ENCODE measurements around the gene KIF1A.

The KIF1A gene

GRCh38 chr2:240762971-240763370 is 57.0 kb downstream of the KIF1A start:
- DNase-seq, result no peak

DNA sequence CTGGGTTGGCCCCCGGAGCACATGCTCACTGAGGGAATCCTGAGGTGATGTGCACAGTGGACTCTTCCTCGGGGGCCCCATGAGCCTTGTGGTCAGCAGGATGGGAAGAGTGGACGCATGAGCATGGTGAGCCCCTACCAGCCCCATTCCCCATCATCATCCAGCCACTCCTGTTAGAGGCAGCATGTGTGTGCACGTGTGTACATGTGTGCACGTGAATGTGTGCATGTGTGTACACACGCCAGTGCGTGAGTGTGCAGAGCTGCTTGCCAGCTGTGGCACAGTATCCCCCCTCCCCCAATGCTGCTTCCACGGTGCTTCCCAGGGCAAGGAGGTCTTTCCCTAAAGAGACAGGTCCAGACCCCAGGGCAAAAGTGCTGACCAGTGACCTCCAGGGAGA is 57.8 kb downstream of the KIF1A start:
- no peak for DNase-seq

GRCh38 chr2:240760576-240761246 is 59.3 kb downstream of the KIF1A start:
- no peak for DNase-seq

DNA sequence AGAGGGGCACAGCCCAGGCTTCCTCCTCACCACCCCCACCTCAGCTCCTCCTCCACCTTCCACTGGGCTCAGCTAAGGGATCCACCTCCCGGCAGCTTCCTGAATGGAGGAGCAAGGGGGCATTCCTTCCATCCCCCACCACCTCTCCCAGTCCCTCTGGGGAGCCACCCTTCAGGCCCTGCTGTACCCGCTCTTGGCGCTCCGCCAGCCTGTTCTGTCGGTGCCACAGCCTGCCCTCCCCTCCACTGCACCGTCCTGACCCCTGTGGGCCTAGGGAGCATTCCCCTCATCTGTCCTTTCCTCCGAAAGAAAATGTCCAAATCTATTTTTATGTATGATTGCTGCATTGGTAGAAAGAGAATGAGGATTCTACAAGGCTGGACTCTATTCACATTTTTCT is 59.9 kb downstream of the KIF1A start:
- no peak for DNase-seq

DNA sequence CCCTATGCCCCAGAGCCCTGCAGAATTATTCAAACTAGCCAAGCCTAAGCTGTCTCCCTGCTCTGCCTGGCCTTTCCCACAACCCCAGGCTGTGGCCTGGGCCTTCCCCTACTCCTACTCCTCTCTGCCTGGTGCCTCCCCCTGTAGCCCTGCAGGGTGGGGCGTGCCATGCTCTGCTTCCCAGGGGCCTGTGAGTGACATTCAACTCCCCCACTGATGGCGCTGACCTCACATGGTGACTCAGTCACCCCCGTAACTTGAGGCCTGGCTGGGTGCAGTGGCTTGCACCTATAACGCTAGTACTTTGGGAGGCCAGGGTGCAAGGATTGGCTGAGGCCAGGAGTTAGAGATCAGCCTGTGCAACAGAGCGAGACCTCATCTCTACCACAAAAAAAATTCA is 60.6 kb downstream of the KIF1A start:
- DNase-seq, result no peak

- DNase-seq, result no peak
Measured at GRCh38 chr2:240757086-240757614, 62.9 kb downstream of the KIF1A start.

DNA sequence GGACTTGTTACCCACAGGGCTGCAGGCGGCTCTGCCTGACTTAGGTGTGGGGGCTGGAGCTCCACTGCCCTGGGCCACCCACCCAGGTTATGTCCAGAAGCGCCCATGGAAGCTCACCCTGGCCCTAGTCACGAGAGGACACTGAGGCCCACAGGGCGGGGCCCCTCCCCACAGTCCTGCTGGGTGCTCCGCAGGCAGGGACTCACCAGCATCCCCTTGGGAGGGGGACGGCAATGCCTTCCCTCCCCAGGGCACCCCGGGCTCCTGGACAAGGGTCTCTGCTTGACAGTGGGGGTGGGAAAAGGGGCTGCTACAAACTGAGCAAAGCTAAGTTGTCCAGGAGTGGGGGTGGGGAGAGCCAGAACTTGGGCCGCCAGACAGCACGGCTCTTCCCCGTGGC is 67.8 kb downstream of the KIF1A start:
- DNase-seq, result no peak

- no peak for DNase-seq
Measured at GRCh38 chr2:240750409-240750808, 69.6 kb downstream of the KIF1A start.

GRCh38 chr2:240749516-240749915 is 70.5 kb downstream of the KIF1A start:
- no peak for DNase-seq

DNA sequence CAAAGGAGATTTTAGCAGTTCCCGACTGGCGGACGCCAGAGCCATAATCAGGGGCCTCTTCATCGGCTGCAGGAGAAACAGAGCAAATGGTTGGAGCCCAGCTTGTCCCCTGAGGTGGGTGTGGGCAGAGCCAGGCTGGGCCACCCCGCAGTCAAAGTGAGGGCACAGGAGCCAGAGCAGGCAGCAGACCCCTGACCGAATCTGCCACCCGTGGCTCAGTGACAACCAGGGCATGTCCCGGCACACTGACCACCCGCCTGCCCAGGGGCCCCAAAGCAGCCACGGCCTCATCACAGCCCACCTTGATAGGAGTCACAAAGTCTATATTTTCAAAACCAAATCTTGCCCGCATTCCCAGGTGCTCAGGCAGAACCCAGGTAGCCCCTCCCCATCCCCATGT is 72.8 kb downstream of the KIF1A start:
- no peak for DNase-seq

GRCh38 chr2:240746671-240747070 is 73.3 kb downstream of the KIF1A start:
- no peak for DNase-seq

- no peak for DNase-seq
Measured at GRCh38 chr2:240745962-240746361, 74.1 kb downstream of the KIF1A start.

GRCh38 chr2:240745456-240745855 is 74.6 kb downstream of the KIF1A start:
- no peak for DNase-seq

DNA sequence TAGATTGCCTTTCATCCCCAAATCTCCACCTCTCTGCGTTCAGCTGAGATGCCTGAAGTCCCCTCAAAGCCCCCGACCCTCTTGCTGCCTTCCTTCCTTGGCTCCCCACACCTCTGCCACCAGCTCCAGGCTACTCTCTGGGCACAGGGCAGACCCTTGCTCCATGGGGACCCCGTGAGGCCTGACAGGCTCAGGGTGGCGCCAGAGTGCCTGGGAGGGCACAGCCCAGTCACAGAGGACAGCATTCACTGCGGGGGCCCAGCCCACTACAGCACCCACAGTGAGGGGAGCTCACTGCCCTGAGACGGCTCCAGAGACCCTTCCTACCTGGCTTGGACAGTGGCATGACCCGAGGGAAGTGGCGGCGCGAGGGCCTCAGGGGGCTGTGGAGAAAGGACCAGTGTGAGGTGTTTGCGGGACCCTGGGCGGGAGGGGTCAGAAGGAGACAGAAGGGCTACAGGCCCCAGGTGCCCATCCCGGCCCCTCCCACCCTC is 77.4 kb downstream of the KIF1A start:
- no peak for DNase-seq

GRCh38 chr2:240741091-240741490 is 78.9 kb downstream of the KIF1A start:
- no peak for DNase-seq

DNA sequence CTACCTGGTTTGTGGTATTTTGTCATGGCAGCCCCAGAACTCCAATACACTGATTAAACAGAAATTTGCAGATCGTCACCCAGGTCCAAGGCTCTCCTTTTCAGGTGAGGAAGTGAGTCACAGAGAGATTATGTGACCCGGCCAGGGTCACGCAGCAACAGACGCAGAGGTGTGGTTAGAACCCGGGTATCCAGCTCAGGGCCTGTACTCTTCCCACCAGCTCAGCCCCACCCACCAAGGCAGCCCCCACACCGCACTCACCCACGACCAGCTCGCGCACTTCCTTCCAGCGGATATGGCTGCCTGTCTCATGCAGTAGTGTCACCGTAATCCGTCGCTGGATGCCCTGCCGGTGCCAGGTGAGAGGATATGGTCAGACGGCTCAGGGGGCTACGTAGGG is 80.2 kb downstream of the KIF1A start:
- DNase-seq, result no peak

DNA sequence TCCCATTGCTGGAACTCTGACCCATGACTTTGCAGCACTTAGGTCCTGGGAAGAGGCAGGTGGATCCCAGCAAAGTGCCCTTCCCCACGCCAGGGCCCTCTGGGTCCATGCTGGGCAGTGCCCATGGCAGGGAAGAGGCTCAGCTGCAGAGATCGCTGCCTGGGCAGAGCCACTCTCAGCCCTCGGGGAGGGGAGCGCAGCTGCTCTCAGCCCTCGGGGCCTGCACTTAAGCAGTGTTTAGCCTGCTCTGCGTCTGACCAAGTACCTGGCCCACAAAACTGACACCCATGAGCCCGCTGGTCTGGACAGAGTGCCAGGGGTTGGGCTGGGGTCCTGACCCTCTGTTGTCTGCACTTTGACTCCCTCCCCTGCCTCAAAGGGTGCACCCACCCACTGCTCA is 82.1 kb downstream of the KIF1A start:
- DNase-seq, result no peak

DNA sequence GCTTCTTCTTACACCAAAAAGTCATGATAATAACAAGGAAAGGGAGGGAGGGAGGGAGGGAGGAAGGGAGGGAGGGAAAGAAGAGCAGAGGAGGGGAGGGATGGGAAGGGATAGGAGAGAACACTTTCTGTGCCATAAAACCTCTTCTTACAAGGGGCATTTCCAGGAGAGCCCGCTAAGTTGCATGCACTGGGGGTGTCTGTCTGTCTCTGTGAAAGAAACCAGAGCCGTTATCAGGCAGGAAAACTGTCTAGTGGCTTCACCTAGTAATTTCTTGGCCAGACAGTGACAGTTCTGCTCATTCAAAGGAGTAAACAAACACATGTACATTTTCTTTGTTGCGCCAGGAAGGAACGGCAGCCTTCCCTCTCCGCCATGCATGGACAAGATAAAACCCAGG is 82.5 kb downstream of the KIF1A start:
- no peak for DNase-seq

DNA sequence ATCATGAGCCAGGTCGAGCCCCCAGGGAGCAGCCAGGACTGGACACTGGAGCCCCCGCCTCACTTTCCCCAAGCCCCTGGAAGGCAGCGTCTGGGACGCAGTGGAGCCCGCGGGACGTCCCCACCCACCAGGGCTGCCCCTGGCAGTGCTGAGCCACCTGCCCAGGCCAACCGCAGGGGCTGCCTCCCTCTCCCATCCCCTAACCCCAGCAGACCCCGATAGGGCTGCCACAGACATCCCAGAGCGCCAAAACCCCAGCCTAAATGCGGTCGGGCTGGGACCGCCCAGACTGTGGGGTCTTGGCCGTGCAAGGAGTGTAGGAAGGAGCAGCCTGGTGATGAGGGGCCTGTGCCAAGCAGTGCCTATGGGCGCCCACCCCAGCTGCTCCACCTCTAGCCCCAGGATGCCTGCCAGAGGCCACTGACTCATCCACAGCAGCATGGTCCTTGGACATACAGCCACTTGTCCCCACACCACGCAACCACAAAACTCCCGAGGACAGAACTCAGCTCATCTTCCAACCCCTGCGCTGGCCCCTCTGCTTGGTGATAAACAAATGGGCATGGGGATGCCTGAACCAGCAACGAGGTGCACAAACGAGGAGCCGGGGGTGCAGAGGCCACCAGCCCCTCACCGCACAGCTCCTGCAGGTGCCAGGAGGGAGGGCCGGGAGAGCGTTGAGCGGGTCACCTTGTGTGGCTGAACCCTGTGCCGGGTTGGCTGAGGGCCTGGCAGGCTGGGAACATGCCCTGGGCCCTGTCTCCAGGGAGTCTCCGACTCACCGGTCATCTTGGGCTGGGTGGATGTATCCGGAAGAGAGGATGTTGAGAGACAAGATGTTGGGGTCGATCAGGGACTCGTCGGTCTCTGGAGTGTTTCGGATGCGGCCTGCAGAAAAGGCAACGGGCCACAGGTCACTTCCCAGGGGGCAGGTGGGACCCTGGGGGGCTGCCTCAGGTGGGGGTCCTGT is 83.5 kb downstream of the KIF1A start:
- DNase-seq, result no peak

- DNase-seq, result no peak
Measured at GRCh38 chr2:240735476-240735875, 84.5 kb downstream of the KIF1A start.

GRCh38 chr2:240734756-240735155 is 85.3 kb downstream of the KIF1A start:
- no peak for DNase-seq

DNA sequence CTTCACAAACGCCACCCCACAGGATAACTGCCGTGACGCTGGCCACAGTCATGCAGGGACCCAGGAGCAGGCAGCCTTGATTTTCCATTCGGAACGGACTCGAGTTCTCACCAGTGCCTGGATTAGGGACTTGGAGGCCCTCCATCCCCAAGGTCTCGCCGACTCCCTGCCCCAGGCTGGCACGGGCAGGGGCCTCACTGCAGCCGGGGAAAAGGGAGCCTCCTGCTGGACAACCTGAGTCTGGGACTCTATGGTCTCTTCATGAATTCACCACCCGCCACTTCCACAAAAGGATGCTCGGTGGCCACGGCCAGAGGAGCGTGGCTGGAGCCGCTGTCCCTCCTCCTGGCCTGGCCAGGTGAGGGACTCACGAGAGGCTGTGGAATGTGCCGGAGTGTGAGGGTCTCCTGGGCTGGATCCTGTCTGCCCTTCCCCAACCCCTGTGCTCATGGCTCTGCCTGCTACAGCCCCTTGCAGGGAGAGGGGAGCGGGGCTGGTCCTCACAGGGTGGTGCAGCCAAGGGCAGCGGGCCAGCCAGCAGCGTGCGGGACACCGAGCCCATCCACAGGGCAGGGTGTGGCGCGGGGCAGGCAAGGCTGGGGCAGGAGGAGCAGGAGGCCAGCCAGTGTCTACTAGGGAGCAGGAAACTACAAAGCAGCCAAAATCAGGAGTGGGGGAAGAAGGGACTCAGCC is 86.1 kb downstream of the KIF1A start:
- DNase-seq, result no peak

DNA sequence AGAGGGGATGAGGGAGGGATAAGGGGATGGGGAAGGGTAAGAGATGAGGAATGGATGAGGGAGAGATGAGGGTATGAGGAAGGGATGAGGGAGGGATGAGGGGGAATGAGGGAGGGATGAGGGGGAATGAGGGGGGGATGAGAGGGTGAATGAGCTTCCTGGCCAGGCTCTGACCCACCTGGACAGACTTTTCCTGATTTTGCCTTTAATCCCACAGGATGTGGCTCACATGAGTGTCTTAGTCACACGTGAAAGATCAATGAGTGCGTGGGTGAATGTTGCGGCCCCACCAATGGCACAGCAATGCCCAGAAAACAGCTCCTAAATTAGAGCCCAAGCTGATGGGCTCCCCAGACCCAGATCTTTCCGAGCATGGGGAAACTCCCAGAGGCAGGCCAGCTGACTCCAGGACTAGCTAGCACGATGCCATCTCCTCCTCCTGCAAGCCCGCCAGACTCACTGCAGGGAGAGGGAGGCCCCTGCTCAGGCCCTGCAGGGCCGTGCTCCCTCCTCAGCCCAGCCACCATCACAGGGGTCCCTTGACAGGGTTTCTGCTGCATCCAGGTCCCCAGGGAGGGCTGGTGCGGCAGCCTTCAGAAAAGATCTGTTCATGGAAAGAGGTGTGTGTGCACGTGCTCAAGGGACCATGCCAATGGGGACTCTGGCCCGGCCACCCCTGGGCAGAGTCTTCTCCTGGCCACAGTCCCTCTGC is 87.0 kb downstream of the KIF1A start:
- DNase-seq, result no peak

Data from NCI-H82 (cell line).